ENCODE measurements around the gene NOP53.

The NOP53 gene

GRCh38 chr19:47790398-47790814 is 45.1 kb downstream of the NOP53 start:
- H3K4me3 ChIP-seq (ENCODE audit: low read depth, low read length), result no peak overlapping the region
- TF ChIP-seq CTCF (IDR thresholded peaks at IDR 0.05; ENCODE audit: low read depth, low read length), result peak; percentile 90
- DNase-seq (ENCODE audit: low read depth, low spot score), result peak; percentile 50
- in situ Hi-C loops (cut with HindIII; ENCODE audit: low sequenced_read_pairs), result no loop called here

- no peak for DNase-seq (ENCODE audit: low read depth, low spot score)
- in situ Hi-C loops (cut with HindIII; ENCODE audit: low sequenced_read_pairs), result no loop called here
- H3K4me3 ChIP-seq (ENCODE audit: low read depth, low read length), result no peak overlapping the region
- TF ChIP-seq CTCF (IDR thresholded peaks at IDR 0.05; ENCODE audit: low read depth, low read length), result no peak
Measured at GRCh38 chr19:47792616-47793015, 47.3 kb downstream of the NOP53 start.

- DNase-seq (ENCODE audit: low read depth, low spot score), result no peak
- no peak for TF ChIP-seq CTCF (IDR thresholded peaks at IDR 0.05; ENCODE audit: low read depth, low read length)
- no peak overlapping the region for H3K4me3 ChIP-seq (ENCODE audit: low read depth, low read length)
- in situ Hi-C loops (cut with HindIII; ENCODE audit: low sequenced_read_pairs), result no loop called here
Measured at GRCh38 chr19:47794526-47794925, 49.2 kb downstream of the NOP53 start.

GRCh38 chr19:47796785-47797184 is 51.4 kb downstream of the NOP53 start:
- DNase-seq (ENCODE audit: low read depth, low spot score), result no peak
- TF ChIP-seq CTCF (IDR thresholded peaks at IDR 0.05; ENCODE audit: low read depth, low read length), result no peak
- in situ Hi-C loops (cut with HindIII; ENCODE audit: low sequenced_read_pairs), result no loop called here
- no peak overlapping the region for H3K4me3 ChIP-seq (ENCODE audit: low read depth, low read length)

DNA sequence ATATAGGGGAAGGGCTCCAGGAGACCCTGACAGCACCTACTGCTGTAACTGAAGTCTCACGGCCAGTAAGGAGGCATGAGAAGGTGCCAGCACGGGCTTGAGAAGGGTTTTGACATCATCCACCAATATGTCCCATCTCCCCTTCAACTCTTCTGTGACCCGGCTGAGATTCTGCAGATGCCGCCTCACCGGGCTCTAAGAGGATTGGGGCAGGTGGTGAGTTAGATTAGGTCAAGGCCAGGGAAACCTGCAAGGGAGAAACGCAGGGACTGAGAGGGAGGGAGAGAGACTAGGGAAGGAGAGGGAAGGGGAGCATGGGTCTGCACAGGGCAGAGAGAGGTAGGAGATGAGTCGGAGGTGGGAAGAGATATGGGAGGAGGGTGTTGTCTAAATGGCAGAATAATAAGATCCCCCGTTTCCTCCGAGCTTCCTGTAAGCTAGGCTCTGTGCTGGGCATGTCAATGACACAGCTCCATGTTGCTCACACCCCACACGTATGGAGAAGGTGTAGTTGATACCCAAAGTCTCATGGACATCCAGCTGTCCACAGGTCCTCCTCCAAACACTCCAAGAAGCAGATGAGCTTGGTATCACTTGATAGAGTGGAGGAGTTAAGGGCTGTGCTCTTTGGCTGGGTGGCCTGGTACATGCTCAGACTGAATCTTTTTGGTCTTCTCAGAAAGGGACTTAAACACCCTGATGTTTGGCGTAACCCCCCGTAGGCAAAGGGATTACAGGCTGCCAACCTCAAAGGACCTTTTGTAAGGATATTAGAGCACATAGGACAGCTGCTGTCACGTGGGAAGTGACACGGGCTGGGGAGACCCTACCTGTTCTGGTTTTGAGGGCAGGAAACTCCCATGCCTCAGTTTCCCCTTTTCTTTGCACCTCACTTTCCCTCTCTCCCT is 52.9 kb downstream of the NOP53 start:
- no peak for TF ChIP-seq CTCF (IDR thresholded peaks at IDR 0.05; ENCODE audit: low read depth, low read length)
- in situ Hi-C loops (cut with HindIII; ENCODE audit: low sequenced_read_pairs), result no loop called here
- DNase-seq (ENCODE audit: low read depth, low spot score), result no peak

DNA sequence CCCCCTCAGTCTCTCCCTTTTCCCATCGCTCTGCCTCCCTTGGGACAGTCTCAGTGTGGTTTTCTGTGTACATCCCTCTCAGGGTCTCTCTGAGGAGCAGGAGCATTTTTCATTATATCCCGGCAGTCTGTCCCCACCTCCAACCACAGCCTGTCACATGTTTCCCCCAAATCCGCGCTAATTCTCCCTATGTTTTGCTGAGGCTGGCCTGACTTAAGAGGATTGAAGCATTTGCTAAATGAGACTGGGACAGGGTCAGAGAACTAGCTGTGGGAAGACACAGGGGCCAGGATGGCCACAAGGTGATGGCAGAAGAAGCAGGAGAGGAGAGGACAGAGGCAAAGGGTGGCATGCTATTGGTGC is 53.5 kb downstream of the NOP53 start:
- in situ Hi-C loops (cut with HindIII; ENCODE audit: low sequenced_read_pairs), result no loop called here
- TF ChIP-seq CTCF (IDR thresholded peaks at IDR 0.05; ENCODE audit: low read depth, low read length), result no peak
- H3K4me3 ChIP-seq (ENCODE audit: low read depth, low read length), result no peak overlapping the region
- no peak for DNase-seq (ENCODE audit: low read depth, low spot score)

More for the DNA sequence above, 52.9 kb downstream of the NOP53 start:
- no peak overlapping the region for H3K4me3 ChIP-seq (ENCODE audit: low read depth, low read length)

Data from astrocyte of the spinal cord (primary cell).